Measurements from ENCODE around the gene STK10.

The STK10 gene

GRCh38 chr5:172148381-172148780 lies 39.6 kb downstream of the STK10 start:
- Histone ChIP-seq H3K4me3 (no peak overlapping the region), H3K27ac (peak overlapping the region in 4 of 21 experiments; percentile 17 to 62 (median 35))

DNA sequence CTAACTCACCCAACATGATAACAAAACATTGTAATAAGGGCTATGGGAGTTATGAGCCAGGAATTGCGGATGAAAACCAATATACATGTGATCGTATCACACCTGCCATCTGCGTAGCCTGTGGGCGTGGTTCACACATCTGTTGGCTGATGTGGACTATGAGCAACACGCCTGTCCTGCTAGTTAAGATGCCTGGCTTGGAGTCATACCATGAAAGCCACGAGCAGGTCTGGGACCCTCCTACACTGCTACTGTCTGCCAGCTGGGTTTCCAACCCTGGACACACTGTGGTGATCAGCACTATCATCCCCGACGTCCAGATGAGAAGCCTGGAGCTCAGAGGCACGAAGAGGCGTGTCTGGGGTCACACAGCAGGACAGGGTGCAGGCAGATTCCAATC lies 40.2 kb downstream of the STK10 start:
- Histone ChIP-seq H3K27ac (peak overlapping the region in 1 of 21 experiments; percentile 26), H3K4me3 (no peak overlapping the region)

- no peak overlapping the region for H3K4me3 ChIP-seq
- H3K27ac ChIP-seq = peak overlapping the region in 1 of 21 experiments; percentile 8
These were observed 41.3 kb downstream of the STK10 start for GRCh38 chr5:172146748-172147092.

GRCh38 chr5:172145870-172146747 lies 41.9 kb downstream of the STK10 start:
- no peak overlapping the region for H3K27ac ChIP-seq
- H3K4me3 ChIP-seq = no peak overlapping the region

- Histone ChIP-seq H3K27ac (peak overlapping the region in 3 of 21 experiments; percentile 16 to 29 (median 29)), H3K4me3 (no peak overlapping the region)
These were observed 42.8 kb downstream of the STK10 start for GRCh38 chr5:172144931-172145869.

GRCh38 chr5:172144291-172144815 lies 43.7 kb downstream of the STK10 start:
- H3K27ac ChIP-seq = peak overlapping the region in 3 of 21 experiments; percentile 16 to 29 (median 24)
- H3K4me3 ChIP-seq = no peak overlapping the region

- H3K27ac ChIP-seq = peak overlapping the region in 1 of 21 experiments; percentile 24
These were observed 44.1 kb downstream of the STK10 start for GRCh38 chr5:172143875-172144274.

DNA sequence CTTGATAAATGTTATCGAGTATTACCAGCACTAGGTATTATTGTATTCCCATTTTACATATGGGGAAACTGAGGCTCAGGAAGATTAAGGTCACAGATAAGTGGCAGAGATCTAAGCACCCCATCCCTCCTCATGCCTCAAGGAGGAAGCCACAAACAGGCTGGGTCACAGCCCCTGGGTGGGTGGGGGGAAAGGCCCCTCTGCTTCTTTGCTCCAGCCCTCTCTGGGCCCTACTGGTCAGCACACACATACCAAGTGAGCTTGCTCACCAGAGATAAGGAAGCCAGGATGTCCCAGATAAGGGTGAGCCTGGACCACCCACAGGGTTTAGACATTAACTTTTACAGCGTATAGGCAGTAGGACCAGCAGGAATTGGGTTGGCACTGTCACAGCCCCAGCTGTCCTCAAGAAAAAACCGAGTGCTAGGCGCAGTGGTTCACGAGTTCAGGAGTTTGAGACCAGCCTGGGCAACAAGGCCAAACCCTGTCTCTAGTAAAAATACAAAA lies 45.3 kb downstream of the STK10 start:
- no peak overlapping the region for H3K4me3 ChIP-seq
- no peak overlapping the region for H3K27ac ChIP-seq

More at GRCh38 chr5:172143875-172144274, 44.1 kb downstream of the STK10 start:
- no peak overlapping the region for H3K4me3 ChIP-seq

- H3K4me3 ChIP-seq = no peak overlapping the region
- H3K27ac ChIP-seq = no peak overlapping the region
These were observed 46.1 kb downstream of the STK10 start for GRCh38 chr5:172141949-172142319.

GRCh38 chr5:172140866-172141265 lies 47.2 kb downstream of the STK10 start:
- no peak overlapping the region for H3K4me3 ChIP-seq
- no peak overlapping the region for H3K27ac ChIP-seq

GRCh38 chr5:172140120-172140519 lies 47.9 kb downstream of the STK10 start:
- no peak overlapping the region for H3K4me3 ChIP-seq
- no peak overlapping the region for H3K27ac ChIP-seq

- no peak overlapping the region for H3K4me3 ChIP-seq
- H3K27ac ChIP-seq = no peak overlapping the region
These were observed 51.0 kb downstream of the STK10 start for GRCh38 chr5:172137046-172137445.

DNA sequence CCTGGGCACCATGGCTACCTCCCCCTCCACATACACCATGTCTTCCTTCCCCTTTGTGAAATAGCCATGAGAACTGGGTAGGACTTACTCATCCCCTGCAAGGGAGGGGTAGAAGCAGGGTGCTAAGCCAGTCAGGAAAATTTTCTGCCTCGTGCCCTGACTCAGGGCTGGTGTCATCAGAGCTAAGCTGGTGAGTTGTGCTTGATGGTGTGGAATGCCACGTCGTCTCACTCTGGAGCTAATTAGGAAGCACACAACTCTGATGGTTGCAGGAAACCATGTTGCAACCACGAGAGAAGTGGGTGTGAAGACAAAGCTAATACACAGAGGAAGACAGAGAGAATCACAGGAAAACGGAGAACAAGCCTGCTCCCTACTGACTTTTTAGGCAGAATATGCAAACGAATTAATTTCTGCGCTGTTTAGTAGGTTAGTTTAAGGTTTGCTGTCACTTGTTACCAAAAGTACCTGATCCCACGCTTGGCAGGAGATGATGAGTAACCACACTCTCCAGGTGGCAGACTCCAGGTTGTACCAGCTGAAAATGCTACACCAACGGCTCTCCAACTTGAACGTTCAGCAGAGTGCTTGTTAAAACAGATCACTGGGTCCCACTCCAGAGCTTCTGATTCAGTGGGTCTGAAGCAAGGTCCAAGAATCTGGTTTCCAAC lies 54.5 kb downstream of the STK10 start:
- peak overlapping the region in 17 of 21 experiments; percentile 15 to 86 (median 63) for H3K27ac ChIP-seq
- no peak overlapping the region for H3K4me3 ChIP-seq

DNA sequence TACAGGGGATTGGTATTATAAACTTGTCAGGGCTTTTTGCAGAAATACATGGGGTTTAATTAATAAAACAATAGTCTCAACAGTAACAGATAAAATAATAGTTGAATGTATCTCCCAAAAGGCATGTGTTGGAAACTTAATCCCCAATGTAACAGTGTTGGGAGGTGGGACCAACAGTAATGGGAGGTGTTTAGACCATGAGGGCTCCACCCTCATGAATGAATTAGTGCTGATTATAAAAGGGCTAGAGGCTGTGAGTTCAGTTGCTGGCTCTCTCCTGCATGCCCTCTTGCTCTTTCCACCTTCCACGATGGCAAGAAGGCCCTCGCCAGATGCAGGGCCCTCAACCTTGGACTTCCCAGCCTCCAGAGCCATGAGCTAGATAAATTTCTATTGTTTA lies 56.3 kb downstream of the STK10 start:
- Histone ChIP-seq H3K27ac (peak overlapping the region in 4 of 21 experiments; percentile 0 to 66 (median 40)), H3K4me3 (no peak overlapping the region)

DNA sequence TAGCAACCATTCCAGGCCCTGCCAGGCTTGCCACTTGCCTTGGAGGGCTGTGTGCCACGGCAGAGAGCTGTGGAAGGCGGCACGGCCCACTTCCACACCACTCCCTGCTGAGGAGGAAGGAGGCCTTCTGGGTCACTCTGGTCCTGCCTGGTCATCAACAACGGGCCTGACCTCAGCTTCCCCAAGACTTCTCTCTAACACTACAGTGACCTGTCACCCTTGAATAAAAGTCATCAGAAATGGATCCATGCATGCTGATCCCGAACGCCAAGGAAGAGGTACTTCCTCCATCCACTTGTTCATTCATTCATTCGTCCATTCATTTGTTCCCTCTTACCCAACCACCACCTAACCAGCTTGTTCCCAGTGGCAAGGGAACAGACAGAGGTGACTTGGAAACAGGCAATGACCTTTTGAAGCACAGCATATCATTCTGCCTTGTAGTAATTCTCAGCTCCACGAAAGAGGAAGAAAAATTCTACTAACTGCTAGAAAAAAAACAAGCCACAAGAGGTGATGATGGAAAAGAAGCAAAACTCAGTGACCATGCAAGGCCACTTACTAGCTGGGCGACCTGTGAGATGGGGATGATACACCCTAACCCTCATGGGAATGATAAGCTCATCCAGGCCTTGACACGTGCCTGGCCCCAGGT lies 58.6 kb downstream of the STK10 start:
- Histone ChIP-seq H3K4me3 (no peak overlapping the region), H3K27ac (peak overlapping the region in 6 of 21 experiments; percentile 3 to 43 (median 27))

DNA sequence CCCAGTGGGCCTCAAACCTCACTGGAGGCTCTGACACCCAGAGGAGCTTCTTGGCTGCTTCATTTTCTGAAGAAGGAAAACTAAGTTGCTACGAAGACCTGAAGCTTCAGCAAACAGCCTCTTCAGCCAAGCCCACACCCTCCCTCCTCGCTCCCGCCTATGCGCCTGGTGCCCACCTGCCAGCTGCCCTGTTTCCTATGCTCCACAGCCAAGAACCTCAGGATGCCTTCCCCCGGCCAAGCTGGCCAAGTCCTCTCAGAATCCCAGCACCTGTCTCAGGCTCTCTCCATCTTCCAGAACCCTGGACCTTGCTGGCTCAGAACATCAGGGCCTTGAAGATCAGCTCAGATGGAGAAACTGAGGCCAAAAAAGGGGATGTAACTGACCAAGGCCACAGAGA lies 60.4 kb downstream of the STK10 start:
- Histone ChIP-seq H3K27ac (no peak overlapping the region), H3K4me3 (no peak overlapping the region)

GRCh38 chr5:172123269-172123692 lies 64.7 kb downstream of the STK10 start:
- peak overlapping the region in 6 of 21 experiments; percentile 2 to 54 (median 24) for H3K27ac ChIP-seq
- H3K4me3 ChIP-seq = no peak overlapping the region

DNA sequence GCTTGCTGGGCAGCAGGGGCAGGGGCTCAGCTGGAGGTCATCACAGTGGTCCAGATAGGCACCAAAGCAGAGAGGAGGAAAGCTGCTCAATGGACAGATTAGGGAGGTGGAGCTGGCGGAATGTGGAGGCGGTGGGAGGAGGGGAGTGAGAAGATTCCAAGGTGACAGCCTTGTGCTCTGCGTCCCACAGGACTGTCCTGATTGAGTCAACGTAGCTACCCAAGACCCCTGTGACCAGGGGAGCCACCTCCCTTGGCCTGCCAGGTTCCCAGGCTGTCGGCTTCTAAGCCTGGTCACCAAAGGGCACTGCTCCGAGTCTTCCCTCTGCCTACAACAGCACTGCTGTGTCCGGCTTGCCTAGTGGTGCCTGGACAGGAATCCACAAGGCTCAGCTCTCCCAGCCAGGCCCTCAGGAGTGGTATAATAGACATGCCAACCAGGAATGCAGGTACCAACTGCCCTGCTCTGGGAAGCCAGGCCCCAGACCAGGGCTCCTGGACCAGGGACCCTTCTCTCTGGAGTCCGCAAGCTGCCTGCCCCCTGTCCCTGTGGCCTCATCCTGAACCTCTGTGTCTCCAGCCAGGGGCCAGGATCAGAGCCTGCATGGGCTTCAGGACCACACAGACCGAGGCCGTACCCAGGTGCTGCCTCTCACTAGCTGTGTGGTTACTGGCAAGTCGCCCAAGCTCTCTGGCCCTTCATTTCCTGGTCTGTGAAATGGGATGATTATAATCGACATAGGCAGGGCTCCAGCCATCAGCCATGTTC lies 67.9 kb downstream of the STK10 start:
- Histone ChIP-seq H3K27ac (peak overlapping the region in 2 of 21 experiments; percentile 17 to 29), H3K4me3 (no peak overlapping the region)
